Skeletal muscle satellite cell (primary cell): ENCODE data around the gene ZMYND8.
A peak's percentile ranks its signal among the peaks of the same experiment; 100 is the strongest.
"Not testable (repeated sequence)": the region's sequence is repeated elsewhere in the genome, so short reads cannot be mapped to it uniquely, and the experiment has no call there.

ENCODE experiments used
- H3K27me3 ChIP-seq: 2 replicates; pipeline ENCODE4 v1.7.0; 2013; ENCODE audit warnings: low read length; ENCODE audit not compliant: control insufficient read depth, insufficient read depth
- H3K36me3 ChIP-seq: 2 replicates; pipeline ENCODE4 v1.7.0; 2013; ENCODE audit warnings: mild to moderate bottlenecking, control low read depth, low read length; ENCODE audit not compliant: insufficient read depth
- H3K4me1 ChIP-seq: 2 replicates; pipeline ENCODE4 v1.7.0; 2013; ENCODE audit warnings: low read length; ENCODE audit not compliant: control insufficient read depth, insufficient read depth
- H3K4me2 ChIP-seq: 2 replicates; pipeline ENCODE4 v1.7.0; 2013; ENCODE audit warnings: mild to moderate bottlenecking, low read length
- H3K4me3 ChIP-seq: 2 replicates; pipeline ENCODE4 v1.7.0; 2013; ENCODE audit warnings: low read length
- H3K9ac ChIP-seq: 2 replicates; pipeline ENCODE4 v1.7.0; 2013; ENCODE audit warnings: mild to moderate bottlenecking, low read depth, low read length, moderate library complexity
- H3K9me3 ChIP-seq: replicated peaks from 2 replicates; pipeline ENCODE4 v1.7.0; 2013; ENCODE audit warnings: mild to moderate bottlenecking, control low read depth, low read length

ZMYND8 gene

GRCh38 chr20:47366301-47366700 is 9.8 kb upstream of the ZMYND8 start:
- not testable (repeated sequence) for H3K4me3 ChIP-seq, H3K9me3 ChIP-seq, H3K27me3 ChIP-seq, H3K4me2 ChIP-seq, H3K4me1 ChIP-seq, H3K9ac ChIP-seq, H3K36me3 ChIP-seq

DNA sequence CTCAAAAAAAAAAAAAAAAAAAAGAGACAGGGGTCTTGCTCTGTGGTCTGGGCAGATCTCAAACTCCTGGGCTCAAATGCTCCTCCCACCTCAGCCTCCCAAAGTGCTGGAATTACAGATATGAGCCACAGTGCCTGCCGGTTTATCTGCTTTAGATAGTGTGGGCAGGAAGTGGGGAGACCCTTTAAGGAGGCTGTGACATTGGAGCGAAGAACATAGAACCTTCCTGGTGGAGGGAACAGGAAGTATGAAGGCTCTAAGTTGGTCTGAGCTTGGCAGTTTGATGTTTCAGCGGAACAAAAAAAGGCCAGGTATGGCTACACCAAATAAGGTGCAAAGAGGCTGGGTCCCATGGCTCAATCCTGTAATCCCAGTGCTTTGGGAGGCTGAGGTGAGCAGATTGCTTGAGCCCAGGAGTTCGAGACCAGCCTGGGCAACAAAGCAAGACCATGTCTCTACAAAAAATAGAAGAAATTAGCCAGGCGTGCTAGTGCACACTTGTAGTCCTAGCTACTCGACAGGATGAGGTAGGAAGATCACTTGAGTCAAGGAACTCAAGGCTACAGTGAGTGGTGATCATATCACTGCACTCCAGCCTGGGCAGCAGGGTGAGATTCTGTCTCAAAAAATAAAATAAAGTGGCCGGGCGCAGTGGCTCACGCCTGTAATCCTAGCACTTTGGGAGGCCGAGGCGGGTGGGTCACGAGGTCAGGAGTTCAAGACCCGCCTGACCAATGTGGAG is 8.7 kb upstream of the ZMYND8 start:
- Histone ChIP-seq H3K36me3 (no peaks in the 10 kb centered on the region), H3K4me3 (no peak overlapping the region), H3K9ac (no peak overlapping the region), H3K9me3 (no peaks in the 10 kb centered on the region), H3K4me1 (peaks cover 14% of the 10 kb centered on the region), H3K4me2 (no peak overlapping the region), H3K27me3 (no peaks in the 10 kb centered on the region)

GRCh38 chr20:47362361-47363219 is 6.1 kb upstream of the ZMYND8 start:
- H3K4me3 ChIP-seq: no peak overlapping the region
- no peaks in the 10 kb centered on the region for H3K36me3 ChIP-seq
- H3K27me3 ChIP-seq: no peaks in the 10 kb centered on the region
- H3K4me1 ChIP-seq: peaks cover 40% of the 10 kb centered on the region
- H3K4me2 ChIP-seq: no peak overlapping the region
- H3K9ac ChIP-seq: no peak overlapping the region
- no peaks in the 10 kb centered on the region for H3K9me3 ChIP-seq

GRCh38 chr20:47361057-47361915 is 4.8 kb upstream of the ZMYND8 start:
- H3K9ac ChIP-seq: peak overlapping the region; percentile 89
- no peak overlapping the region for H3K4me3 ChIP-seq
- H3K4me2 ChIP-seq: peak overlapping the region; percentile 91
- no peaks in the 10 kb centered on the region for H3K36me3 ChIP-seq
- peaks cover 53% of the 10 kb centered on the region for H3K4me1 ChIP-seq
- H3K9me3 ChIP-seq: no peaks in the 10 kb centered on the region
- H3K27me3 ChIP-seq: no peaks in the 10 kb centered on the region

GRCh38 chr20:47360297-47361056 is 4.0 kb upstream of the ZMYND8 start:
- no peak overlapping the region for H3K4me3 ChIP-seq
- H3K36me3 ChIP-seq: no peaks in the 10 kb centered on the region
- H3K9me3 ChIP-seq: no peaks in the 10 kb centered on the region
- peak overlapping the region; percentile 89 for H3K9ac ChIP-seq
- H3K4me2 ChIP-seq: peak overlapping the region; percentile 91
- no peaks in the 10 kb centered on the region for H3K27me3 ChIP-seq
- H3K4me1 ChIP-seq: peaks cover 61% of the 10 kb centered on the region

DNA sequence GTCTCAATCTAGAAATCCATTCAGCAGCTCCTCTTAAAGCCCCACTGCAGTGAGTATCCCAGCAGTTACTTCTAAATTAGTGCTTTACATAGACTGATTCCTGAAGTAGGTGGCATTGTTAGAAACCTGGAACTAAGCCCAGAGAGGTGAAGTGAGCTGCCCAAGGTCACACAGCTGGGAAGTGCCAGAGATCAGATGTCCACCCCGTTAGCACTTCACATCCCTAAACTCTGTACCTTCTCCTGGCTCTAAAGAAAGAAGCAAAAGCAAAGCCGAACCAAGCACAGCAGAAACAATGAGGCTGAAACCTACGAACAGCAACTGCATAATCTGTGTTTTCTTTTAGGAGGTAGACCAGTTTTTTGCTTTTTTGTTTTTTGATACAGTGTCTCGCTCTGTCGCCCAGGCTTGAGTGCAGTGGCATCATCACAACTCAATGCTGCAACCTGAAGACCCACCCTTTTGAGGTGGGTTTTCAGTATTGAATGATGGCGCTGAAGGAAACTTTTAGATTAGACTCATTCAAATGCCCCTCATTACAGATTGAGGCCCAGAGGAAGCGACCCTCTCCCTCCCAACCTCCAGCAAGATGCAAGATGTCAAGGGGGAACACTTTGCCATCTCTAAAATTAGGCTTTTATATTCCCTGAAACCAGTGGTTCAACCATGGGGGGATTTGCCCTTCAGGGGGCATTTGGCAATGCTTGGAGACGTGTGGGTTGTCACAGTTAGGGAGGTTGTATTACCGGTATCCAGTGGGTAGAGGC is 3.2 kb upstream of the ZMYND8 start:
- Histone ChIP-seq H3K9ac (peak overlapping the region; percentile 89), H3K9me3 (no peaks in the 10 kb centered on the region), H3K36me3 (no peaks in the 10 kb centered on the region), H3K27me3 (no peaks in the 10 kb centered on the region), H3K4me3 (peak overlapping the region; percentile 15), H3K4me2 (peak overlapping the region; percentile 91), H3K4me1 (peaks cover 68% of the 10 kb centered on the region)

DNA sequence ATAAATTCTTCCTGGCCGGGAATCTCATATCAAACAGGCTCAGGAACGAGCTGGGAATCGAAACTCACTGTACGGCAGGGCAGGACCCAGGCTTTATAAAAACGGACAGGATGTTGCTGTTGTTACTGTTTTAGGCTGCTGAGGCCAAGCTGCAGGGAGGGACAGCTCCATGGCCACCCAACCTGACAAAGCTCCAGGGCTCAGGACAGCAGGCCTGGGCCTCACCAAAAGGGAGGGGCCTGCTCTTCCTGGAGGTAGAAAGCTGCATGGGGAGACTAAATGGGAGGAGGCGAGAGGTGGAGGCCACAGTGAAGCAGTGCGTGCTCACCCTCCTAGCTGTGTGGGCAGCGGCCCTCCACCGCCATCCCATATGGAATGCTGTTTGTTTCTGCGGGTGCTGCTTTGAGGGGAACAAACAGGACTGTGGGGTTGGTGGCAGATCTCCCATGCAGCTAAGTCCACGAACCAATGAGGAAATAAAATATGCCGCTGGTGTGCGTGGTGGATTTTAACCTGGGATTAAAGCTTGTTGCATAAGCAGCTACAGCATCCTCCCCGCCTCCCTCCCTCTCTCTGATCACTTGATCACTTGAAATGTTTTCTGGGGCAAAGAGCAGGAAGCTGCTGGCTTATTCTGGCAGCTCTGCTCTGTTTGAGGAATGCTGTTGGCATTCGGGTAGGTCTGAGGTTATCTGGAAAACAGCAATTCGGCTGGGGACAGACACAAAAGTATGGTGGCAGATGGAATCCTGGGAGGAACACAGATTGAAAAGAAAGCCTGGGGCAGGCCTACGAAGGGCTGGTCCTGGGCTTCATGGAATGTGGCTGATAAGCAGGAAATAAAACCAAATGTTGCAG is 2.4 kb upstream of the ZMYND8 start:
- Histone ChIP-seq H3K27me3 (no peaks in the 10 kb centered on the region), H3K4me3 (peak overlapping the region; percentile 44), H3K4me2 (peak overlapping the region; percentile 91), H3K9me3 (no peaks in the 10 kb centered on the region), H3K36me3 (no peaks in the 10 kb centered on the region), H3K9ac (peak overlapping the region; percentile 89), H3K4me1 (peaks cover 77% of the 10 kb centered on the region)

- Histone ChIP-seq H3K27me3 (no peaks in the 10 kb centered on the region), H3K4me2 (peak overlapping the region; percentile 91), H3K36me3 (peaks cover 3% of the 10 kb centered on the region), H3K4me1 (peaks cover 84% of the 10 kb centered on the region), H3K9me3 (no peaks in the 10 kb centered on the region), H3K4me3 (peak overlapping the region; percentile 44), H3K9ac (peak overlapping the region; percentile 89)
Measured at GRCh38 chr20:47358039-47358671, 1.7 kb upstream of the ZMYND8 start.

- peaks cover 91% of the 10 kb centered on the region for H3K4me1 ChIP-seq
- H3K9ac ChIP-seq: peak overlapping the region; percentile 89
- peak overlapping the region; percentile 20 for H3K4me3 ChIP-seq
- no peaks in the 10 kb centered on the region for H3K27me3 ChIP-seq
- H3K9me3 ChIP-seq: no peaks in the 10 kb centered on the region
- peaks cover 9% of the 10 kb centered on the region for H3K36me3 ChIP-seq
- peak overlapping the region; percentile 91 for H3K4me2 ChIP-seq
Measured at GRCh38 chr20:47357296-47358038, 968 bp upstream of the ZMYND8 start.
